Prostate gland (tissue), 2 donors: ENCODE data around the gene ACVR1. TPM values are rescaled to one million over a fixed set of nuclear protein-coding genes. Genes with fewer than 3 reads are reported as not detected.
"Not testable (repeated sequence)": the region's sequence is repeated elsewhere in the genome, so short reads cannot be mapped to it uniquely, and the experiment has no call there.

Source experiments
- DNase-seq: peaks from one replicate; pipeline ENCODE4 v3.0.0-alpha.2; 2019; ENCODE audit warnings: low spot score
- H3K27ac ChIP-seq, 2 donors: fragments of 200-600 bp; sonication (generic); 2 replicates each; pipeline ENCODE4 v1.5.1; 2017 to 2019
- H3K27me3 ChIP-seq: fragments of 200-600 bp; sonication (generic); replicated peaks from 2 replicates; pipeline ENCODE4 v1.5.1; 2019; ENCODE audit not compliant: insufficient read depth
- H3K36me3 ChIP-seq, 2 donors: fragments of 200-600 bp; sonication (generic); 1 replicate in 1 of 2; 2 replicates in 1 of 2; pipeline versions ENCODE4 v1.5.1 to v1.8.1; 2017 to 2019
- H3K4me1 ChIP-seq: fragments of 200-600 bp; sonication (generic); replicated peaks from 2 replicates; pipeline ENCODE4 v1.5.1; 2019
- H3K4me3 ChIP-seq, 2 donors: fragments of 200-600 bp; sonication (generic); 2 replicates each; pipeline ENCODE4 v1.5.1; 2017 to 2019
- H3K9me3 ChIP-seq: fragments of 200-600 bp; sonication (generic); 2 replicates; pipeline ENCODE4 v1.5.1; 2017
- POLR2A ChIP-seq: fragments of 450-650 bp; IDR thresholded peaks from one replicate; pipeline ENCODE4 v1.6.1; 2016; ENCODE audit warnings: antibody characterized with exemption, mild to moderate bottlenecking
- POLR2AphosphoS5 ChIP-seq: sonication (generic); formaldehyde crosslinking; IDR thresholded peaks from one replicate; pipeline ENCODE4 v1.6.1; 2017; ENCODE audit warnings: antibody characterized with exemption
- WGBS: methylation state at CpG from one replicate; pipeline ENCODE4 v1.1.5; 2018; 5-methylcytosine and 5-hydroxymethylcytosine counted together
- intact Hi-C: fragments of 100-400 bp; cut with DNase I; formaldehyde crosslinking; loops from one replicate; pipeline ENCODE4 v1.14.2; 2022
- total RNA-seq, 2 donors: library from RNA; depleted of rRNA; stranded (reverse); fragments of >200 nt; gene quantifications; one replicate each; pipeline ENCODE4 v1.1.0, GENCODE V29; 2016
- TF ChIP-seq, protein P1 (sequence below), 4 experiments: fragments of 200-600 bp in 2 of 4; fragments of 450-650 bp in 2 of 4; sonication (generic) in 2 of 4; IDR thresholded peaks; 1 replicate in 3 of 4; 2 replicates in 1 of 4; pipeline ENCODE4 v1.5.1; 2016 to 2019; ENCODE audit warnings: antibody characterized with exemption in 4 of 4, mild to moderate bottlenecking in 2 of 4, moderate library complexity in 2 of 4

ACVR1 gene
- total RNA-seq, 2 donors from 2014 or later, result 16.0 to 21.5 TPM

DNA sequence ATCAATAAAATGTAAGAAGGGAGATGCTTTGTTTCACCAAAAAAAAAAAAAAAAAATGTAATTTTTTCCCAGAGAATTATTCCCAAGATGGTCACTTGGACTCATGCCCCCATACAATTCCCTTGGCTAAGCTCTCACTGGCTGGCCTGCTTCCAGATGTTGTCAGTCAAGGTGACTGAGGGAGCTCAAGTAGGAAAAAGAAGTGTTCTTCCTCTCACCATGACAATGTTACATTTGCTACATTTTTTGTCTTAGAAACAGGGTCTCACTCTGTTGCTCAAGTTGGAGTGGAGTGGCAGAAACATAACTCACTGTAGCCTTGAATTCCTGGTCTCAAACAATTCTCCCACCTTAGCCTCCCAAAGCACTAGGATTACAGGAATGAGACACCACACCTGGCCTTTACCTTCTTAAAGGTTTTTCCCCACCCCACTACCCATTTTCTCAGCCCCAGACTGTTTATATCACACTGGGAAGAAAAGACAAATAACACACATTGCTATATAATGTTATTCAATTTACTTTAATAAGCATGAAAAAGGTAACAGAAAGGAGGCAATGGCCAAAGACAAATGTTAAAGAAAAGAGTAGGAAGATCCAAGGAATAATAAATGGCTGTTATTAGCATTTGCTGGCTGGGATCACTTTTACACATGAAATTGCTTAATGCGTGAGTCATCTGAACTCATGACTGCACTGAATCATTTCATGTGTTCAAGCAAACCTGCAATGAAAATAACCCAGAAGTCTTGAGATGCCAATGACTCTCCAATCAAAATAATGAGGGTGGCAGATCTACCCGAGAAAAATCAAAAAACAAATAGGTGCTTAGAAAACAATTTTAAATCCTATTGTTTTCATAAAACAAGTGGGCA is 45.2 kb downstream of the ACVR1 start:
- H3K27ac ChIP-seq, result peak overlapping the region; percentile 43 to 58
- WGBS, result 38% methylated on average over 2 of the region's 2 CpGs
- H3K4me1 ChIP-seq, result no peaks in the 10 kb centered on the region
- H3K4me3 ChIP-seq, result no peak overlapping the region
- no peaks in the 10 kb centered on the region for H3K27me3 ChIP-seq
- peak; percentile 92 for TF ChIP-seq POLR2AphosphoS5
- TF ChIP-seq, protein P1, sequence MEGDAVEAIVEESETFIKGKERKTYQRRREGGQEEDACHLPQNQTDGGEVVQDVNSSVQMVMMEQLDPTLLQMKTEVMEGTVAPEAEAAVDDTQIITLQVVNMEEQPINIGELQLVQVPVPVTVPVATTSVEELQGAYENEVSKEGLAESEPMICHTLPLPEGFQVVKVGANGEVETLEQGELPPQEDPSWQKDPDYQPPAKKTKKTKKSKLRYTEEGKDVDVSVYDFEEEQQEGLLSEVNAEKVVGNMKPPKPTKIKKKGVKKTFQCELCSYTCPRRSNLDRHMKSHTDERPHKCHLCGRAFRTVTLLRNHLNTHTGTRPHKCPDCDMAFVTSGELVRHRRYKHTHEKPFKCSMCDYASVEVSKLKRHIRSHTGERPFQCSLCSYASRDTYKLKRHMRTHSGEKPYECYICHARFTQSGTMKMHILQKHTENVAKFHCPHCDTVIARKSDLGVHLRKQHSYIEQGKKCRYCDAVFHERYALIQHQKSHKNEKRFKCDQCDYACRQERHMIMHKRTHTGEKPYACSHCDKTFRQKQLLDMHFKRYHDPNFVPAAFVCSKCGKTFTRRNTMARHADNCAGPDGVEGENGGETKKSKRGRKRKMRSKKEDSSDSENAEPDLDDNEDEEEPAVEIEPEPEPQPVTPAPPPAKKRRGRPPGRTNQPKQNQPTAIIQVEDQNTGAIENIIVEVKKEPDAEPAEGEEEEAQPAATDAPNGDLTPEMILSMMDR (IDR thresholded peaks at IDR 0.05), result no peak
- peak; percentile 48 for DNase-seq
- no peaks in the 10 kb centered on the region for H3K9me3 ChIP-seq
- intact Hi-C loops, result no loop called here
- H3K36me3 ChIP-seq, result no peaks in the 10 kb centered on the region

DNA sequence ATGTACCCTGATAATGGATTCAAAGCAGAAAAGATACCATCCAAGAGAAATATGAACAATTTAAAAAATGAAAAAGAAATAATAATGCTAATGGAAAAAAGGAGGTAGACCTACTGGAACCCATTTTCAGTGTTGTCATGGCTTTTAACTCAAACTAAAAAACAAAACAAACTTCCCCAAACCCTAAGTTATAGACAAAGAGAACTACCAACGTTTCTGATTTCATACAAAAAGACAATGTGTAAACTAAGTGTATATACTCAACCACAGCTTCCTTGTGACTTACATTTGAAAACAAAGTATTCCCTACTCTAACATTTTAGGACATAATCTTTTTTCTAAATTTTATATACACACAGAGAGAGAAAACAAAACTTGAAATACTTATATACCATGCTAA is 45.9 kb downstream of the ACVR1 start:
- DNase-seq, result no peak
- Histone ChIP-seq H3K4me3 (no peak overlapping the region), H3K36me3 (no peaks in the 10 kb centered on the region), H3K9me3 (no peaks in the 10 kb centered on the region), H3K27me3 (no peaks in the 10 kb centered on the region), H3K4me1 (peaks cover 4% of the 10 kb centered on the region), H3K27ac (no peak overlapping the region)
- TF ChIP-seq POLR2A (no peak), POLR2AphosphoS5 (no peak)
- TF ChIP-seq, protein P1 (IDR thresholded peaks at IDR 0.05), result no peak
- 50% methylated on average over 1 of the region's 1 CpG for WGBS
- intact Hi-C loops, result no loop called here

DNA sequence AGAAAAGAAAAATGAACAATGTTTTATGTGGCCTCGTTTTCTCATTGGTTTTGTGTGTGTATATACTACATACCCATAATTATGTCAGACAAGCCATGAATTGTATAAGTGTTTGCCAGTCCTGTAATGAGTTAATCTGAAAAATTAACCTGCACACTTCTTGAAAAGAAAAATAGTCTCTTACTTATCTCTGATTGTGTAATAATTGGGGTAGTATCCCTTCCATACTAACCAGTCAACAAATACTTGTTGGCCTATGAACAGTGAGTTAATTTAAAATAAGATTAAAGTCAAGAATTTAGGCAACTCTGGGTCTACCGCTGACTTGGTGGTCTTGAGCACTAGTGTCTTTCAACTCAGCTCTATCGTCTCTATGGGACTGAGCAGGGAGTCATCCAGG is 48.8 kb downstream of the ACVR1 start:
- Histone ChIP-seq H3K36me3 (no peaks in the 10 kb centered on the region), H3K4me3 (no peak overlapping the region), H3K27me3 (no peaks in the 10 kb centered on the region), H3K27ac (no peak overlapping the region), H3K9me3 (no peaks in the 10 kb centered on the region), H3K4me1 (peaks cover 5% of the 10 kb centered on the region)
- TF ChIP-seq, protein P1 (IDR thresholded peaks at IDR 0.05), result no peak
- TF ChIP-seq POLR2A (no peak), POLR2AphosphoS5 (no peak)
- WGBS, result 88% methylated on average over 3 of the region's 3 CpGs
- intact Hi-C loops, result no loop called here
- no peak for DNase-seq

DNA sequence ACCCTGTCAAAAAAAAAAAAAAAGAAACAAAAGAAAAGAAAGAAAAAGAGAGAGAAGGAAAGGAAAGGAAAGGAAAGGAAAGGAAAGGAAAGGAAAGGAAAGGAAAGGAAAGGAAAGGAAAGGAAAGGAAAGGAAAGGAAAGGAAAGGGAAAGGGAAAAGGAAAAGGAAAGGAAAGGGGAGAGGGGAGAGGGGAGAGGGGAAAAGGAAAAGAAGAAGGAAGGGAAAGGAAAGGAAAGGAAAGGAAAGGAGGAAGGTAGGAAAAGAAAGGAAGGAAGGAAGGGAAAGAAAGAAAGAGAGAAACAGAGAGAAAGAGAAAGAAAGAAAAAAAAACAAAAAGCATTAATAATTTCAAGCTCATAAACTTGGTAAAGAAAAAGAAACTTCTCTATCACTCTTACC is 49.5 kb downstream of the ACVR1 start:
- H3K4me1 ChIP-seq, H3K4me3 ChIP-seq, DNase-seq, intact Hi-C loops, H3K36me3 ChIP-seq, H3K27me3 ChIP-seq, H3K9me3 ChIP-seq: not testable (repeated sequence)
- peak overlapping the region in 1 of 2 donors; percentile 41 for H3K27ac ChIP-seq

DNA sequence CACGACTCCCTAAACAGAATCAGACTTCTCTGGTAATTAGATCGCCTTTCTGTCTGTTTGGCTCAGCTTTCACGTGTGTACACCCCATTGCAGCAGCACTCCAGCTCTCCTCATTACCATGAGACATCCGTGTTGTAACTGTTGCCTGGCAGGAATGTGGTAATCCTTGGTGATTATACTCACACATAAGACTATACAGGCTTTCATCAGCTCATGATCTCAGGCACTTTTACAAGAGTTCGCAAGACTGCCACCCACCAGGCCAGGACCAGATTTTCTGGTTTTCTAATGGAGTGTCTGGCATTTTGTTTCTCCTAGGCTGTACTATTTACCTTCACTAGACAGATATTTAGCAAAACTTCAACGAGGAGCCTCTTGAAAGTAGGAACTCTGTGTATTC is 50.2 kb downstream of the ACVR1 start:
- intact Hi-C loops, result no loop called here
- peak overlapping the region; percentile 41 to 48 for H3K27ac ChIP-seq
- no peaks in the 10 kb centered on the region for H3K36me3 ChIP-seq
- H3K27me3 ChIP-seq, result no peaks in the 10 kb centered on the region
- H3K4me1 ChIP-seq, result peaks cover 5% of the 10 kb centered on the region
- H3K4me3 ChIP-seq, result no peak overlapping the region
- no peaks in the 10 kb centered on the region for H3K9me3 ChIP-seq
- peak; percentile 91 for TF ChIP-seq POLR2AphosphoS5
- no peak for TF ChIP-seq POLR2A
- TF ChIP-seq, protein P1 (IDR thresholded peaks at IDR 0.05), result no peak
- WGBS, result 36% methylated on average over 6 of the region's 6 CpGs
- peak; percentile 86 for DNase-seq
